ENCODE measurements around the gene GALNS.
"Not testable (repeated sequence)": the region's sequence is repeated elsewhere in the genome, so short reads cannot be mapped to it uniquely, and the experiment has no call there.

Gene GALNS

GRCh38 chr16:88891083-88891482 is 34.3 kb upstream of the GALNS start:
- no peak overlapping the region for H3K4me3 ChIP-seq (ENCODE audit: low read length)
- no peak for DNase-seq (ENCODE audit: low read depth, low spot score)

GRCh38 chr16:88889702-88890352 is 33.1 kb upstream of the GALNS start:
- DNase-seq (ENCODE audit: low read depth, low spot score): not testable (repeated sequence)

DNA sequence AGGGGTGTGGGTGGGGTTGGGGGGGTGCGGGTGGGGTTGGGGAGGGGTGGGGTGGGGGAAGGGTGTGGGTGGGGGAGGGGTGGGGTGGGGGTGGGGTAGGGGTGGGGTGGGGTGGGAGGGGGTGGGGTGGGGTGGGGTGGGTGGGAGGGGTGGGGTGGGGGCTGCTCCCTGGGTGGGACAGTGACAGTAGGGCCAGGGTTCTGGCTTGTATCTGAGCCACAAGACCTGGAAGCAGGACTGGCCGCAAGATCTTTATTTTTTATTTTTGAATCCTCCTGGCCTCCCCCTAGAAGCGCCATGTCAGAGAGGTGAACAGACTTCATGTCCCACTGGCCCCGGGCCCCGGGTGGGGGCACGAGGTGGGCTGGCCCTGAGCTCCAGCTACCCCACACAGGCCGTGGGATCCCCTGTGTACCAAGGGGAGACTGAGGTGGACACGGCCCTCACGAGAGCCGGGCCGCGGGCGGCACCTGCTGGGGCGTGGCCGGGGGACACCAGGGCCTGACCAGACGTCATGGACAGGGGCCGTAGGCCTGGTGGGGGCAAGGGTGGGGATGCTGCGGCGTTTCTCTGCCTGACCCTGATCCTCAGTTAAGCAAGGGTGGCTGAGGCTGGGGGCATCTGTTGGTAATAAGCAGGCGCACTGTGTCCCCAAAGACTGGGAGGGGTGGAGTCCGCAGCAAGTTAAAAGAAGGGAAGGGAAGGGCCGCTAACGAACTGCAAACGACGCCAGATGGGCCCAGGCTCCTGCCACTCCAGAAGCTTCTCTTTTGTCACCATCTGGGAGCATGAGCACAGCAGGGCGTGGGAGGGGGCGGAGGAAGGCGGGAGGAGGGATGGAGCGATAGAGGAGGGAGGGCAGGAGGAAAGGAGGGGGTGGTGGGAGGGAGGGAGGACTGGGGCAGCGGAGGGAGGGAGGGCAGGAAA is 32.0 kb upstream of the GALNS start:
- DNase-seq (ENCODE audit: low read depth, low spot score): no peak
- H3K4me3 ChIP-seq (ENCODE audit: low read length): no peak overlapping the region

More at GRCh38 chr16:88889702-88890352, 33.1 kb upstream of the GALNS start:
- not testable (repeated sequence) for H3K4me3 ChIP-seq (ENCODE audit: low read length)

- H3K4me3 ChIP-seq (ENCODE audit: low read length): no peak overlapping the region
- no peak for DNase-seq (ENCODE audit: low read depth, low spot score)
Measured at GRCh38 chr16:88888057-88888456, 31.3 kb upstream of the GALNS start.

- DNase-seq (ENCODE audit: low read depth, low spot score): no peak
- no peak overlapping the region for H3K4me3 ChIP-seq (ENCODE audit: low read length)
Measured at GRCh38 chr16:88886845-88887521, 30.2 kb upstream of the GALNS start.

- no peak overlapping the region for H3K4me3 ChIP-seq (ENCODE audit: low read length)
- no peak for DNase-seq (ENCODE audit: low read depth, low spot score)
Measured at GRCh38 chr16:88886420-88886844, 29.7 kb upstream of the GALNS start.

DNA sequence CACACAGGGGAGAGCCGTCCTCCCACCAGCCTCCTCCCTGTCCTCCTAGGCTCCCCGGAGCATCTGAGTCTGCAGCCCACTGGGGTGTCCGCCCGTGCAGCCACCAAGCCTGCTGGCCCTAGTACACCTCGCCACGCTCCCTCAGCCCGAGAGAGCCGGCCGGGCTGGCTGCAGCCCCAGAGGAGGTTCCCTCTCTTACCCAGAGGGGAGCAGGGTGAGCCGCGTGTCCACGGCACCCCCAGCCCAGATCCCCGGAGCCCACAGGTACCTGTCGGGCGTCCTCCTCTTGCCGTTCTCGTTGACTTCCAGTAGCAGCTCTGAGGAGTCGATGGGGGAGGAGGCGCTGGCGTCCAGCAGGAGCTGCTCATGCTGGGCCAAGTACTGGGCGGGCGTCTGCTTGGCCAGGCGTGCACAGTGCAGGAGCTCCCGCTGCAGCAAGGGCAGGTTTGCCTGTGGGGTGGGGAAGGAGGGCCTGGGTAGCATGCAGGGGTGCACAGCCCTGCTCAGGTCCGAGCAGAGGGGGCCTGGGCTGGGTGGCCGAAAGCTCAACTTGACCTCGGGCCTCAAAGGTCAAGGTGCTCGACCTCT is 29.0 kb upstream of the GALNS start:
- DNase-seq (ENCODE audit: low read depth, low spot score): no peak
- H3K4me3 ChIP-seq (ENCODE audit: low read length): no peak overlapping the region

DNA sequence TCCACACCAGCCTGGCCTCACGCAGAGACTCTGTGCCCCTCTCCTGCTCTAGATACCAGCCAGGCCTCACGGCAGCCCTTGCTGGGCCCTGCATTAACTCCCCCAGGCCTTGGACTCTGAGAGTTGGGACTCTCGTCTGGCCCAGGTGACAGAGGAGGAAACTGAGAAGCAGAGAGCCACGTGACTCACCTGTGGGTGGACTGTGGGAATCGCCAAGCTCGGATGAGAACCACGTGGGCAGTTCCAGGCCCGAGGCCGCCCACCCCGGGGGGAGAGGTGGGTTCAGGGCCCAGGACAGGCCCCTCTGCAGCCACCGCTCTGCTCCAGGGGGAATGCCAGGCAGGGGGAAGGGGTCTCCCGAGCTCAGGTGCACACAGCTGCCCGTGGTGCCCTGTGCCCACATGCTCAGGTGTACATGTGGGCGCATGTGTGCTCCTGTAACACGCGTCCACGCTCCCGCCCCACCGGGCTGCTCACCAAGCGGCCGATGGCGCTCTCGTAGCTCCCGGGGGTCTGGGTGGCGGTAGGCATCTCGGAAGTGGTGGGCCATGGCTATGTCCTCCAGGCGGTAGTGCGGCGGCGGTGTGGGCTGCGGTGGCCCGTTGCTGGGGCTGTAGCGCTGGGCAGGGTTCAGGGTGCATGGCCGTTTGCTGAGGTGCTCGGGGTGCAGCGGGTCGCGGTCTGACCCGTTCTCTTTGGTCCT is 28.0 kb upstream of the GALNS start:
- no peak overlapping the region for H3K4me3 ChIP-seq (ENCODE audit: low read length)
- DNase-seq (ENCODE audit: low read depth, low spot score): no peak

DNA sequence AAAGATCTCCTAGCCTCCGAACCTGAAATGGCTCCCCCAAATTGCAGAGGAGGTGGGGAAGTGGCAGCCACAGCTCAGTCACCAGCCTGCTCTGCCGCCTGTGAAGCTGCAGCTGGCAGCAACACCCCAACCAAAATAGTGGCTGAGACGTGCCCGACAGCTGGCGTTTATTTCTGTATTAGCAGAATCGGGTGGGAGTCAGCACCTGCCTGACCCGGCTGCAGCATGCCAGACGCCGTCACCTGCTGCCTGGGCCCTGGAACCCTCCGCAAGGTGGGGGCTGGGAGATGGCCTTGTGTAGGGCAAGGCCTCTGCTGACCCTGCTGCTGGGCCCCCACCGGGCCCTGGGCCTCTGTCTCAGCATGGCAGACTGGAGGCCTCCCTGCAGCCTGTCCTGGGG is 27.2 kb upstream of the GALNS start:
- DNase-seq (ENCODE audit: low read depth, low spot score): no peak
- no peak overlapping the region for H3K4me3 ChIP-seq (ENCODE audit: low read length)

DNA sequence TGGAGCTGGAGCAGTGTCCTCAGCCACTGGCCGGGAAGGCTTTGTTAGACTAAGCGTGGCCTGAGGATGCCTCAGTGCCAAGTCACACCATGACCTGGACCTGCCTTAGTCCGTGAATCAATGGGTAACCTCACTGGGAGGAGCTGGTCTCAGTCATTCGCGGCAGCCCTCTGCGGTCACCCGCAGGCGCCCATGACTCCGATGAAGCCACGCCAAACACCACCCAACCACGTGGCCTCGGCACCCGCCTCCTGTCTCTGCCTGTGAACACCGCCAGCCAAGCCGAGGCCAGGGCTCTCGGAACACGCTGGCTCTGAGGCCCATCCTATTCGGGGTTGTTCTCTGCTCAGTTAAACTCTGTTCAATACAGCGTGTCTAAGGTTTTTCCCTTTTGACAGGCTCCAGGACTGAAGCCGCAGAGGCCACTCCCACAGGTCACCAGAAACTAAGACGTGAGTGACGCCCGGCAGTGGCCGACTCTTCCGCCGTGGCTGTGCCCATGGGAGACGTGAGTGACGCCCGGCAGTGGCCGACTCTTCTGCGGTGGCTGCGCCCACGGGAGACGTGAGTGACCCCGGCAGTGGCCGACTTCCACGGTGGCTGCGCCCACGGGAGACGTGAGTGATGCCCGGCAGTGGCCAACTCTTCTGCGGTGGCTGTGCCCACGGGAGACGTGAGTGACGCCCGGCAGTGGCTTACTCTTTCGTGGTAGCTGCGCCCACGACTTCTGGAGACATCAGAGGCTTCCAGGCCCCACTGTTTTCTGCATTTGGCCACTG is 26.6 kb upstream of the GALNS start:
- H3K4me3 ChIP-seq (ENCODE audit: low read length): no peak overlapping the region
- no peak for DNase-seq (ENCODE audit: low read depth, low spot score)

DNA sequence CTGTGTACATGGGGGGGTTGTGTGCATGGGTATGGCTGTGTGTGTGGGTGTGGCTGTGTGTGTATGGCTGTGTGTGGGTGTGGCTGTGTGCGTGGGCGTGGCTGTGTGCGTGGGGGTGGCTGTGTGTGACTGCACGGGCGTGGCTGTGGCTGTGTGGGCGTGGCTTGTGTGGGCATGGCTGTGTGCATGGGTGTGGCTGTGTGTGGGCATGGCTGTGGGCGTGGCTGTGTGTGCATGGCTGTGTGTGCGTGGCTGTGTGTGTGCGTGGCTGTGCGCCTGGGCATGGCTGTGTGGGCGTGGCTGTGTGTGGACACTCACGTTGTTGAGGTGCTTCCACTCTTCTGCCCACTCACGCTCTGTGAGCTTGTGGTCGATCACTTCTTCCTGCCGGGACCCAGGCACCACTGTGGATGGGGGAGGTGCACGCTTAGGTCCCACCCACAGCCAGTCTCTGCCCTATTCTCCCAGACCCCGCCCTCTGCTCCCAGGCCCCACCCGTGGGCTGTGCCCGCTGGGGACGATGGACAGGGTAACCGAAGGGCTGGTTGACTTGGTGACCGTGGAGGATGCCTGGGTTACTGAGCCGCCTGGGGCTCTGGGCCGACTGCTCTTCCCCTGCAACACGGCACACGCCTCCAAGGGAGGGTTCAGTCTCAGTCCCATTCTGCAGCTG is 25.7 kb upstream of the GALNS start:
- no peak overlapping the region for H3K4me3 ChIP-seq (ENCODE audit: low read length)
- DNase-seq (ENCODE audit: low read depth, low spot score): peak; percentile 35

DNA sequence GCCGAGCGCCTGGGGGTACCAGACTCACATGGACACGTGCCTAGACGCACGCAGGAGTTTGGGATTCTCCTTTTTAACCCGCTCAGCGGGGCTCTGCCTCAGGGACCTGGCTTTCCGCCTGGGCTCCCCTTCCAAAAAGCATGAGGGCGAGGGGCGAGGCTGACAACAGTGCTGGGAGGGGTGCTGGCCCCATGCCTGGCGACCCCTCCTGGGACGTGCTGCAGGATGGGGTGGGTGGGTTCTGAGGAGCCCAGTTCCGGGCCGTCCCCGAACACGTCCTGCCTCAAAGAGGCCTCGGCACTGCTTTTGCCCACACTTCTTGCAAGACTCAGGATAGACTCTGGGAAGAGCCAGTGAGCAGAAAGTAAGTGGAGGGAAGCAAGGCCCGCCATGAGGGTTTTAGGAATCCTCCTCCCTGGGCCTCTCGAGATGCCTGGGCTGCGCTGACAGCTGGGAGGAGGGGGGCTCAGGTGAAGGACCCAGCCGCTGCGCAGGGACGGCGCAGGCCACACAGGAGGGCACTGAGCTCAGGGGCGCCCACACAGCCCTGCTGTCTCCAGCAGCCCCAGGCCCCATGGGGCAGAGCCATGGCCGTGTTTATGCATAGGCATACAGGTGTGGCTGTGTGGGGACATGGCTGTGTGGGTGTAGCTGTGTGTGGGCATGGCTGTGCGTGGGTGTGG is 25.1 kb upstream of the GALNS start:
- H3K4me3 ChIP-seq (ENCODE audit: low read length): no peak overlapping the region
- no peak for DNase-seq (ENCODE audit: low read depth, low spot score)

DNA sequence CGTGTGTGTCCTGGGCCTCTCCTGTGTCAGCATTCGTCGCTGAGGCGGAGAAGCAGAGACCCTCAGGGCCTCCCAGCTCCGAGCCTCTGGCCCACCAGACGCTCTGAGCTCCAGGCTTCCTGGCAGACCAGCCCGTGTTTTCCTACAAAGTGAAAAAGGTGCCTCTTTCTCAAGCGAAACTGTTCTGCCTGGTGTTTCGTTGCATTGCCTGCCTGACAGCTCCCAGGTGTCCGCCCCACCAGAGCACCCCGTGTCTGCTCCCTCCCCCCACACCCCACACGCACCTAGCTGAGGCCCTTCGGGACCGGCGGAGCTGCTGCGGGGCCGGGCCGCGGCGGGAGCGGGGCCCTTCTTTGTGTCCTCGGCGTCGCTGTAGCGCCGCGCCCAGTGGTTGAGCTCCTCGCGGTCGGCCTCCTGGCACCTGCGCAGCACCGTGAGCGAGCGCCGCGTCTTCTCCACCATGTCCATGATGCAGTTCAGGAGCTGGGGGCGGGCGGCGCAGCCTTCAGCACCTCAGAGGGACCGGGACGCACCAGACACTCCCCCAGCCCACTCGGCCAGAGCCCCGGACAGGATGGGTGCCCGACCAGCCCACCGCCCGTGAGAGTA is 24.4 kb upstream of the GALNS start:
- DNase-seq (ENCODE audit: low read depth, low spot score): no peak
- H3K4me3 ChIP-seq (ENCODE audit: low read length): no peak overlapping the region

DNA sequence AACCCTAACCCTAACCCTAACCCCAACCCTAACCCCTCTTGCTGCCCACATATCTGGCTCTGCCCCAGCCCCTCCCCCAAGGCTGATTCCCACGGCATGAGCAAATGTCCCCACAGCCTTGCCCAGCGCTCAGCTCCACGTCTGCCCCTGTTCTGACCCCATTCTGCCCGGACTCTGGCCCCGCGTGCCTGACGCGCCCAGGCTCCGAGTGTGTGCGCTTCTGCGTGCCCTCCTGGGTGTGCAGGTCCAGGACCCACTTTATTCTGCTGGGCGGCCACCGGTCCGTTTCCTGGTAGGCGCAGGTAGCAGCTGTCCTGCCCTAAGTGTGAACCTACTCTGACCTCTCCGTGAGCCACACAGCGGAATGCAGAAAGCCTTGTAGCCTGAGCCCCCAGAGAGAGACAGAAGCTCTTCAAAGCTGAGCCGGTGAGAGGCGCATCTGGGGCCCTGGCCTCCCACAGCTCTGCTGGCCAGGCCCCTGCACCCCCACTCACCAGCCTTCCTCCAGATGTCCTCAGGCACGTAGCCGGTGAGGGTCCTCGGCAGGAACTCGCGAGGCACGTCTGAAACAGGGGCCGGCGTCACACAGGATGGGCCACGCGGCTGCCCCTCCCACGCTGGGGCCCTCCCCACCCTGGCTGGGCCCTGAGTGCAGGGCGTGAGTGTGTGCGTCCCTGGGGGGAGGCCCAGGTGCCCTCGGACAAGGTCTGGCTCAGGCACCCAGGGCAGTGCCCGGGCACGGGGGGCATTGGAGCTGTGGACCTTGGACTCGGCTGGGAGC is 23.7 kb upstream of the GALNS start:
- no peak for DNase-seq (ENCODE audit: low read depth, low spot score)
- H3K4me3 ChIP-seq (ENCODE audit: low read length): no peak overlapping the region

- no peak overlapping the region for H3K4me3 ChIP-seq (ENCODE audit: low read length)
- no peak for DNase-seq (ENCODE audit: low read depth, low spot score)
Measured at GRCh38 chr16:88879788-88880055, 23.0 kb upstream of the GALNS start.

- H3K4me3 ChIP-seq (ENCODE audit: low read length): no peak overlapping the region
- no peak for DNase-seq (ENCODE audit: low read depth, low spot score)
Measured at GRCh38 chr16:88878967-88879787, 22.4 kb upstream of the GALNS start.
